Measurements from ENCODE around the gene MOB3A. TPM values are rescaled to one million over a fixed set of nuclear protein-coding genes. Genes with fewer than 3 reads are reported as not detected.
A peak's percentile ranks its signal among the peaks of the same experiment; 100 is the strongest.

The MOB3A gene
- total and polyA plus RNA-seq, 9 of the 15 experiments (the other 6 are each of a cell fraction or from before 2014, with no cell fraction given): 1.1 to 24.1 (median 6.0) TPM

GRCh38 chr19:2111886-2112285 lies 15.8 kb upstream of the MOB3A start:
- in situ Hi-C loops (cut with MboI) (no loop called here), intact Hi-C loops (cut with micrococcal nuclease) (no loop called here)
- no peaks in the 10 kb centered on the region for H3K9me3 ChIP-seq (replicated peaks; ENCODE audit: control insufficient read depth, insufficient read depth, low read depth, low read length)
- no peak overlapping the region; a peak in 1 of 4 replicates for H3K9ac ChIP-seq (ENCODE audit: insufficient read depth in 1 of 2, low read depth in 2 of 2, low read length in 2 of 2)
- 94% methylated on average over 19 of the region's 20 CpGs for whole genome bisulfite sequencing (ENCODE audit: insufficient coverage, low coverage, missing lambda C conversion rate)
- no peaks in the 10 kb centered on the region for H3K79me2 ChIP-seq (ENCODE audit: control insufficient read depth, insufficient read depth, low read length)
- no peak overlapping the region for H3K27ac ChIP-seq (ENCODE audit: extremely low read depth, low read depth, low read length)
- DNase-seq (ENCODE audit: extremely low read depth in 1 of 4, low spot score in 3 of 4) (no peak), ATAC-seq (no peak), FAIRE-seq (no peak)
- TF ChIP-seq CHAMP1 (IDR thresholded peaks at IDR 0.05) (no peak), ZNF655 (CRISPR knock-in tag; IDR thresholded peaks at IDR 0.05) (no peak), ZBTB33 (CRISPR knock-in tag; IDR thresholded peaks at IDR 0.05) (0 out of 2 replicates have a peak, but pooled peaks have one; percentile 41), NFXL1 (CRISPR knock-in tag; IDR thresholded peaks at IDR 0.05) (no peak), CBX3 (IDR thresholded peaks at IDR 0.05; ENCODE audit: borderline replicate concordance in 1 of 2, low read length in 2 of 2) (no peak), RBM22 (IDR thresholded peaks at IDR 0.05; ENCODE audit: low read depth, low read length, poor library complexity, severe bottlenecking) (peak; percentile 63), CREB5 (CRISPR knock-in tag; IDR thresholded peaks at IDR 0.05) (no peak), MNT (conservative IDR thresholded peaks at IDR 0.05) (no peak), SIN3A (IDR thresholded peaks at IDR 0.05; ENCODE audit: borderline replicate concordance in 2 of 2, control insufficient read depth in 1 of 2, low read depth in 2 of 2, low read length in 2 of 2) (no peak), ZNF551 (CRISPR knock-in tag; IDR thresholded peaks at IDR 0.05) (no peak), ZNF197 (CRISPR knock-in tag; IDR thresholded peaks at IDR 0.05; ENCODE audit: low read depth) (no peak)
- H4K20me1 ChIP-seq (replicated peaks; ENCODE audit: control insufficient read depth, insufficient read depth, low read length): no peaks in the 10 kb centered on the region; the same call in 1 of the 2 replicates
- CTCF ChIA-PET (ENCODE audit: low intra/inter-chr PET ratio): no interaction called here
- H3K36me3 ChIP-seq (ENCODE audit: control insufficient read depth, insufficient read depth, low read length): peaks cover 95% of the 10 kb centered on the region
- BruUV-seq (replicated peaks): no TSS peak
- H3K9me1 ChIP-seq (ENCODE audit: control insufficient read depth, insufficient read depth, low read length): no peaks in the 10 kb centered on the region
- H3K4me2 ChIP-seq (ENCODE audit: insufficient read depth, low read length): no peak overlapping the region
- POLR2A ChIA-PET: interaction anchor here (1.0 kb wide), 1 partner anchor 15 kb away, joined by 3 read pairs; no protein-coding TSS in a partner anchor
- H2AFZ ChIP-seq (ENCODE audit: low read depth, low read length): no peak overlapping the region
- no peak overlapping the region for H3K4me3 ChIP-seq
- no peaks in the 10 kb centered on the region for H3K27me3 ChIP-seq (ENCODE audit: control insufficient read depth in 2 of 2, insufficient read depth in 2 of 2, low read length in 2 of 2)
- H3K4me1 ChIP-seq (replicated peaks in 1 of 2; ENCODE audit: control insufficient read depth in 2 of 2, insufficient read depth in 2 of 2, low read length in 2 of 2): peaks cover 0 to 16% of the 10 kb centered on the region in 2 experiments; a peak in 1 of 5 replicates

Data from K562 (cell line).